Liver (tissue), 3 donors: ENCODE data around the gene TMEM45B.

Experiments
- CTCF ChIP-seq: fragments of 150-350 bp; IDR thresholded peaks from 2 replicates; pipeline ENCODE4 v1.5.1; 2017; ENCODE audit warnings: improper control_type of control experiment, low read depth, low read length; ENCODE audit not compliant: missing input control
- GABPA ChIP-seq, 2 donors: IDR thresholded peaks in 1 of 2; conservative IDR thresholded peaks in 1 of 2; 2 replicates each; pipeline ENCODE4 v1.6.1; 2016; ENCODE audit warnings: antibody characterized with exemption in 2 of 2, mild to moderate bottlenecking in 1 of 2, moderate library complexity in 1 of 2
- HNF4G ChIP-seq: IDR thresholded peaks from 2 replicates; pipeline ENCODE4 v1.6.1; 2016; ENCODE audit warnings: antibody characterized with exemption
- RAD21 ChIP-seq, 2 donors: IDR thresholded peaks; 2 replicates each; pipeline ENCODE4 v1.6.1; 2016; ENCODE audit warnings: antibody characterized with exemption in 2 of 2, mild to moderate bottlenecking in 2 of 2
- REST ChIP-seq: IDR thresholded peaks from 2 replicates; pipeline ENCODE4 v1.6.1; 2016; ENCODE audit warnings: antibody characterized with exemption, mild to moderate bottlenecking
- YY1 ChIP-seq: IDR thresholded peaks from 2 replicates; pipeline ENCODE4 v1.6.1; 2016; ENCODE audit warnings: antibody characterized with exemption, mild to moderate bottlenecking
- donor health status: healthy.
- donor health status: healthy.

GRCh38 chr11:129800655-129801054 lies 15.0 kb upstream of the TMEM45B start:
- TF ChIP-seq CTCF: no peak
- no peak for TF ChIP-seq YY1
- TF ChIP-seq RAD21 (IDR thresholded peaks at IDR 0.05): no peak
- no peak for TF ChIP-seq HNF4G
- TF ChIP-seq GABPA (IDR thresholded peaks at IDR 0.05 in 1 of 2, conservative IDR thresholded peaks at IDR 0.05 in 1 of 2): no peak
- TF ChIP-seq REST: no peak
